IPS-NIHi11 (cell line): ENCODE measurements around the gene INPPL1.
"Not testable (repeated sequence)": the region's sequence is repeated elsewhere in the genome, so short reads cannot be mapped to it uniquely, and the experiment has no call there.

Source experiments
- DNase-seq: peaks from one replicate; pipeline ENCODE4 v3.0.0; 2012; ENCODE audit warnings: mixed read lengths, low spot score

Gene INPPL1, protein sequence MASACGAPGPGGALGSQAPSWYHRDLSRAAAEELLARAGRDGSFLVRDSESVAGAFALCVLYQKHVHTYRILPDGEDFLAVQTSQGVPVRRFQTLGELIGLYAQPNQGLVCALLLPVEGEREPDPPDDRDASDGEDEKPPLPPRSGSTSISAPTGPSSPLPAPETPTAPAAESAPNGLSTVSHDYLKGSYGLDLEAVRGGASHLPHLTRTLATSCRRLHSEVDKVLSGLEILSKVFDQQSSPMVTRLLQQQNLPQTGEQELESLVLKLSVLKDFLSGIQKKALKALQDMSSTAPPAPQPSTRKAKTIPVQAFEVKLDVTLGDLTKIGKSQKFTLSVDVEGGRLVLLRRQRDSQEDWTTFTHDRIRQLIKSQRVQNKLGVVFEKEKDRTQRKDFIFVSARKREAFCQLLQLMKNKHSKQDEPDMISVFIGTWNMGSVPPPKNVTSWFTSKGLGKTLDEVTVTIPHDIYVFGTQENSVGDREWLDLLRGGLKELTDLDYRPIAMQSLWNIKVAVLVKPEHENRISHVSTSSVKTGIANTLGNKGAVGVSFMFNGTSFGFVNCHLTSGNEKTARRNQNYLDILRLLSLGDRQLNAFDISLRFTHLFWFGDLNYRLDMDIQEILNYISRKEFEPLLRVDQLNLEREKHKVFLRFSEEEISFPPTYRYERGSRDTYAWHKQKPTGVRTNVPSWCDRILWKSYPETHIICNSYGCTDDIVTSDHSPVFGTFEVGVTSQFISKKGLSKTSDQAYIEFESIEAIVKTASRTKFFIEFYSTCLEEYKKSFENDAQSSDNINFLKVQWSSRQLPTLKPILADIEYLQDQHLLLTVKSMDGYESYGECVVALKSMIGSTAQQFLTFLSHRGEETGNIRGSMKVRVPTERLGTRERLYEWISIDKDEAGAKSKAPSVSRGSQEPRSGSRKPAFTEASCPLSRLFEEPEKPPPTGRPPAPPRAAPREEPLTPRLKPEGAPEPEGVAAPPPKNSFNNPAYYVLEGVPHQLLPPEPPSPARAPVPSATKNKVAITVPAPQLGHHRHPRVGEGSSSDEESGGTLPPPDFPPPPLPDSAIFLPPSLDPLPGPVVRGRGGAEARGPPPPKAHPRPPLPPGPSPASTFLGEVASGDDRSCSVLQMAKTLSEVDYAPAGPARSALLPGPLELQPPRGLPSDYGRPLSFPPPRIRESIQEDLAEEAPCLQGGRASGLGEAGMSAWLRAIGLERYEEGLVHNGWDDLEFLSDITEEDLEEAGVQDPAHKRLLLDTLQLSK

GRCh38 chr11:72224564-72225410 lies at the start of gene INPPL1:
Gene INPPL1 (plus strand): TSS chr11:72224767. CDS start chr11:72224985, 218 bp downstream.
- peak; percentile 70 for DNase-seq

DNA sequence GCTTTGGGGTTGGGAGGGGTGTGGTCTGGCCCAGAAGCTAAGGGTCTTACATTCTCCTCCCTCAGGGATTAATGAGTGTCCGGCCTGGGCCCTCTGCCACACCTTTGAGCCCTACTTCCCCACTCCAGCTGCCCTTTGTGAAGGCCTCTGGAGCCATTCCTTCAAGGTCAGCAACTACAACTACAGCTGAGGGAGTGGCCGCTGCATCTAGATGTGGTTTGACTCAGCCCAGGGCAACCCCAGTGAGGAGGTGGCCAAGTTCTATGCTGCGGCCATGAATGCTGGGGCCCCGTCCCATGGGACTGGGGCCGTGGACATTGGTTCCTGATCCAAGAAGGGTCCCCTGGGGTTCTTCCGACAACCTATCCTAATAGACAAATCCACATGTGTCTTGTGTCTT lies 46.9 kb upstream of the INPPL1 start:
- no peak for DNase-seq

GRCh38 chr11:72179049-72179803 lies 45.3 kb upstream of the INPPL1 start:
- no peak for DNase-seq

DNA sequence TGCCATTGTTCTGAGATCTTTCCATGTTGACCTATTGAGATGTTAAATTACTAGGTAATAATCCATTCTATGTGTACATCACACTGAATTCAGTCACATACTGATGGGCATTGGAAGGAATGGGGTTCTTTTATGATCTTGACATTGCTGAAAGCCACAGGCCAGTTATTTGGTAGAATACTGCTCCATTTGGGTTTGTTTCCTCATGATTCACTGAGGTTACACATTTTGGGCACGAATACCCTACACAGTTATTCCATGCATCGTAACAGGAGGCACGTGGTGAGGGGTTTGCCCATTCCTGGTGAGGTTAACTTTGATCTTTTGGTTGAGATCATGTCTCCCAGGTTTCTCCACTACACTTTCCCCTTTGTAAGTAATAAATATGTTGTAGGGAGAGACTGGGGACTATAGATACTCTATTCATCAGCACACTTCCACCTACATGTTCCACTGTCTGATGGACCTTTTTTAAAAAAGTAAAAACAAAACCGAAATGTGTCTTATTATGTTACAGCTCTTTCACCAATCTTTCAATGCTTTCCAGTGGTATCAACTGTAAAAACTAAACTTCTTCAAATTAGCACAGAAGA lies 44.7 kb upstream of the INPPL1 start:
- no peak for DNase-seq

GRCh38 chr11:72180892-72181552 lies 43.5 kb upstream of the INPPL1 start:
- not testable (repeated sequence) for DNase-seq

- DNase-seq = peak; percentile 42
Observed at GRCh38 chr11:72181553-72181958, 43.0 kb upstream of the INPPL1 start.

GRCh38 chr11:72188267-72188666 lies 36.3 kb upstream of the INPPL1 start:
- no peak for DNase-seq

DNA sequence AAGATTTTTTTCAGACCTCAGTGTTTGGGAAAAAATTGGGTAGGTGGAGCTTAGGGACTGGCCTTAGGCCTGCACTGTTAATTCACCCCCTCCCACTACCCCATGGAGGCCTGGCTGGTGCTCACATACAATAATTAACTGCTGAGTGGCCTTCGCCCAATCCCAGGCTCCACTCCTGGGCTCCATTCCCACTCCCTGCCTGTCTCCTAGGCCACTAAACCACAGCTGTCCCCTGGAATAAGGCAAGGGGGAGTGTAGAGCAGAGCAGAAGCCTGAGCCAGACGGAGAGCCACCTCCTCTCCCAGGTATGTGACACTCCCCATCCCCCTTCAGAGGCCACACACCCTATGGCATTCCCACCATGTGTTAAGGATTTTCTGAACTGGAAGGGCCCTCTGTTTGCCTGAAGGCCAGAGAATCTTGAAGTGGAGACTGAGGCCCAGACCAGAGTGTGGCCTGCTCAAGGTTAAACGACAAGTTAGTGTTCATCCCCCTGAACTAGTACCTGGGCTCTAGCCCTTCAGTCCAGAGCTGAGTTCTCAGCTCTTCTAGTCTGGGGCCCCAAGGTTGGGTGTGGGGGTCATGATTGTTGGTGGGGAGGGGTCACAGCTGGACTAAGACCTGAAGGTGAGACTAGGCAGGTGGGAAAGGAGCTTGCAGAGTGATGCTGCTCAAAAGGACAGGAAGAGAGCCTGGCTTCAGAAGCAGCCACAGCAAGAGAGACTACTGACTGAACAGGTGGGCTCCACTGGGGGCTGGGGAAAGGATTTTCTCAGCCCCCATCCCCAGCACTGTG lies 34.9 kb upstream of the INPPL1 start:
- peak; percentile 66 for DNase-seq

- peak; percentile 13 for DNase-seq
Observed at GRCh38 chr11:72190631-72191071, 33.9 kb upstream of the INPPL1 start.

GRCh38 chr11:72191961-72192381 lies 32.6 kb upstream of the INPPL1 start, which contains the start of gene FOLR1:
Gene FOLR1 (plus strand): TSS chr11:72192140. CDS start chr11:72192174, 34 bp downstream.
- DNase-seq = peak; percentile 80

GRCh38 chr11:72195518-72196270 lies 28.9 kb upstream of the INPPL1 start:
- DNase-seq = no peak

DNA sequence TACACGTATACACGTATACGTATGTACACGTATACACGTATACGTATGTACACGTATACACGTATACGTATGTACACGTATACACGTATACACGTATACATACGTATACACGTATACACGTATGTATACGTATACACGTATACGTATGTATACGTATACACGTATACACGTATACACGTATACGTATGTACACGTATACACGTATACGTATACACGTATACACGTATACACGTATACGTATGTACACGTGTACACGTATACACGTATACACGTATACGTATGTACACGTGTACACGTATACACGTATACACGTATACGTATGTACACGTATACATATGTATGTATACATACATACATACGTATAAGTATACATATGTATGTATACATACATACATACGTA lies 23.1 kb upstream of the INPPL1 start:
- DNase-seq = not testable (repeated sequence)

- no peak for DNase-seq
Observed at GRCh38 chr11:72202571-72202970, 22.0 kb upstream of the INPPL1 start.

DNA sequence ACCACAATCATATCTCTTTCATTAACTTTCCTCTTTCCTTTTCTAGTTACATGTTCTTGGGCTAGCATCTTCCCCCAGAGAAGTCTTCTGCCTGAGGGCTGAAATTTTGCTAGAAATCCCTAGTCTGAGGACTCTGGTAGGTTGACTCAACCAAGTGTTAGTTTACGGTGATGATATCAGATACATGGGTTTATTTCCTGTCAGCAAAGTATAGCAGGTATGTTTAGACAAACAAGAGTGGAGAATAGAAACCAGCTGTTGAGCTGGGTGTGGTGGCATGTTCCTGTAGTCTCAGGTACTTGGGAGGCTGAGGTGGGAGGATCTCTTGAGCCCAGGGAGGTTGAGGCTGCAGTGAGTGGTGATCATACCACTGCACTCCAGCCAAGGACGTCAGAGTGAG lies 21.4 kb upstream of the INPPL1 start:
- no peak for DNase-seq

GRCh38 chr11:72204886-72205285 lies 19.7 kb upstream of the INPPL1 start:
- DNase-seq = no peak

- not testable (repeated sequence) for DNase-seq
Observed at GRCh38 chr11:72206794-72207193, 17.8 kb upstream of the INPPL1 start.

GRCh38 chr11:72208281-72208680 lies 16.3 kb upstream of the INPPL1 start:
- no peak for DNase-seq

- no peak for DNase-seq
Observed at GRCh38 chr11:72209101-72209500, 15.5 kb upstream of the INPPL1 start.
